Anterior cingulate cortex (tissue), 58 donors: ENCODE measurements around the gene POLR1C.
"Not testable (repeated sequence)": the region's sequence is repeated elsewhere in the genome, so short reads cannot be mapped to it uniquely, and the experiment has no call there.

Experiments
- DNase-seq, 58 donors: peaks; one replicate each; lab custom pipeline; 2025; lab: John Stamatoyannopoulos, UW

POLR1C gene

DNA sequence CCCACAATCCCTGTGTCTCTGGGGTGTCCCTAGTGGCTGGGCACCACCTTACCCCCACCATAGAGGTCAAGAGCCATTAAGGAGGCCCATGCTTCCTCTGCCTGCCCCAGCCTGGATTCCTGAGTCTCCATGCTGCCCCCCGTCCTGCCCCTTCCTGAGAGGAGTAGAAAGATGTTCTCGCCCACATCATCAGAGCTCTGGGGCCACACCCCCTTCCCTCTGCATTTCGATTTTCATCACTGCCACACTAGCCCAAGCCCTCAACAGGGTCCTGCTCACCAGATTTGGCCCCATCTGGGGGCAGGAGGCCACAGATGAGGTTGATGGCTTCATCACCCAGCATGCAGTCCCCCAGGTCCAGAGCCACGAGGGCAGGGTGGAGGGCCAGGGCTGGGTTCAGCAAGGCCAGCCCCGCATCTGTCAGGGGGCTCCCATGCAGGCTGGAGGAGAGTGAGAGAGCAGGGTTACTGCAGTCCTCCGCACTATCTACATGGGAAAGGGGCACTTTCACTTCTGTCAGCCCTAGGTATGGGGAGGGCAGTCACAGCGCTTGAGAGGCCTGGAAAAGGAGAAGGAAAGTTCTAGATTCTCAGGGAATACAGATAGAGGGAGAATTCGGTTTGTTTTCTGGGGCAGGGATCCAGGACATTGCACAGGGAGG, 8.3 kb upstream of the POLR1C start:
- peak in 1 of 58 donors; percentile 11 for DNase-seq

DNA sequence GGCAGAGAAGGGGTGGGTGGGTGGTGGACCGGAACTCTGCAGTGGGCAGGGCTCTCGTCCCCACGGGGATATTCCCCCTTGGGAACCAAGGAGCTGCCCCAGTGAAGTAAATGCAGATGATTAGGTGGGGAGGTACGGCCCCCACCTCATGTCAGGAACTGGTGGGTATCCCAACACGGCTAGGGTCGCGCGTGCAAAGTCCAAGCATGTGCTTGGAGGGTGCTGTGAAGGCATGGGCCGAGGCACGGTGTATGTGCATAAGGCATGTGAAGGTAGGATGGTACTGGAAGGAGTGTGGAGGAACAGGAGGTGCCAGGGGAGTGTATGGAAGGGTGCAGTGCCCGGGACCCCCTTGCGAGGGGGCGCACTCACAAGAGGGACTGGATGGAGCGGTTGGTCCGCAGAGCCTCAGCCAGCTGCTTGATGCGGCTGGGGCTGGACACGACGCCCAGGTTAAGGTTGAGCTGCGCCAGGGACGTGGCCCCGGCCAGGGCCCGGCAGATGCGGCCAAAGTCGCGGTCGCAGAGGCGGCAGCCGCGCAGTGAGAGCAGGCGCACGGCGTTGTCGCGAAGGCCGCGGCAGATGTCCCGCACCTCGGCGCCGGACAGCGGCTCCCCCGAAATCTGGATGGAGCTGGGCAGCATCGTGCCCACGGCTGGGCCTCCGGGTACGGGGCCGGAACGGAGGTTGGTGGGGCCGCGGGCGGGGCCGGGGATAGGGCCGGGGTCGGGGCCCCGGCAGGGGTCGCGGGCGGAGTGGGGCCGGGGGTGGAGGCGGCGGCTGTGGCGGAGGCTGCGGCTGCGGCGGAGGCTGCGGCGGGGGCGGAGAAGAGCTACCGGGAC, 7.5 kb upstream of the POLR1C start:
- DNase-seq = no peak

DNA sequence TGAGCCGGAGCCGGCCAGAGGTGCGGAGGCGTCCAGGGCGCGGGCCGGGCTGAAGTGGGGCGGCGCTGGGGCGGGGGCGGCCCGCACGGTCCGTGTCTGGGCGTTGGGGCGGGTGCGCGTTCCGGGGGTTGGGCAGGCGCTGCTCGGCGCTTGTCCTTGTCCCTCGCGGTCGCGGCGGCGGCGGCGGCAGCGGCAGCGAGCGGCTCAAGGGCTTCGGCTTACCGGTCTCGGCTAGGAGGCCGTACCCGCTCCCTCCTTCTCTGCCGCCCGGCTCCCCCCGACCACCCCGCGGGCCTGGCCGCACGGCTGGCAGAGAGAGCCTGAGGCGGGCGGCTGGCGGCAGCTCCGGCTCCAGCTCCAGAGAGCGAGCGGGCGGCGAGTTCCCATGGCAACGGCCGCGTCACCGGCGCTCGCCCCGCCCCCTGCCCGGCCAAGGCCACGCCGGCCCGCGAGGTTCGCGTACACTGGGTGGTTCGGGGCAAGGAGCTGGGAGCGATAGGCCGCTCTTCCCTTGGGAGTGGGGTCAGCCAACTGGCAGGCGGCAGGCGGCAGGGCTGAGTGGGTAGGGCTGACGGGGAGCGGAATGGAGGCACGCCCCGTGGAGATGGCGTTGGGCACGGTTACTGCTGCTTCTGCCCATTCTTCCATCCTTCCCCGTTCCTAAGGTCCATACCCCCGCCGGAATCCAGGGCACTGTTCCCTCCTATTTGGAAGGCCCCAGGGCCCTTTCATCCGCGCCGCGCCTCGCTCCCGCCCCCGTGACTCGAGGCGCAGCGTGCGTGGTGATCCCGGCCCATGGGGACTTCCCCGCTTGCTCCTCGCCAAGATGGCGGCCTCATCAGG, 6.7 kb upstream of the POLR1C start, which contains the start of gene LRRC73:
TSS of gene LRRC73 (minus strand) at position 363 of the 843 bp plus-strand sequence. CDS start 561 bp downstream, outside the sequence.
- DNase-seq = peak in 56 of 58 donors; percentile 18 to 92 (median 75)

DNA sequence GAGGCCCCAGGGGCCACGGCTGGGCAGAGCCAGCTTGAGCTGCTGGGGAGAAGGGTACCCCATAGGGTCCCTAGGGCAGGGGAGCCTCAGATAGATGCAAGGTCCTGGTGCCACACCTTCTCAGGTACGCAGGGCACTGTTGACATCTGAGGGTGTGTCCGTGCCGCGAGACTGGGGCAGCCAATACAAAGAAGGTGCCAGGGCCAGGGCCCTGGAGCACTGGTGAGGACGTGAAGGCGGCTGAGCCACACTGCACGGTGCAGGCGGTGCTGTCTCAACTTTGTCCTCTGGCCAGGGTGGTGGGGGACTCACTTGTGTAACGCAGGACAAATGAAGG, 6.1 kb upstream of the POLR1C start:
- no peak for DNase-seq

DNA sequence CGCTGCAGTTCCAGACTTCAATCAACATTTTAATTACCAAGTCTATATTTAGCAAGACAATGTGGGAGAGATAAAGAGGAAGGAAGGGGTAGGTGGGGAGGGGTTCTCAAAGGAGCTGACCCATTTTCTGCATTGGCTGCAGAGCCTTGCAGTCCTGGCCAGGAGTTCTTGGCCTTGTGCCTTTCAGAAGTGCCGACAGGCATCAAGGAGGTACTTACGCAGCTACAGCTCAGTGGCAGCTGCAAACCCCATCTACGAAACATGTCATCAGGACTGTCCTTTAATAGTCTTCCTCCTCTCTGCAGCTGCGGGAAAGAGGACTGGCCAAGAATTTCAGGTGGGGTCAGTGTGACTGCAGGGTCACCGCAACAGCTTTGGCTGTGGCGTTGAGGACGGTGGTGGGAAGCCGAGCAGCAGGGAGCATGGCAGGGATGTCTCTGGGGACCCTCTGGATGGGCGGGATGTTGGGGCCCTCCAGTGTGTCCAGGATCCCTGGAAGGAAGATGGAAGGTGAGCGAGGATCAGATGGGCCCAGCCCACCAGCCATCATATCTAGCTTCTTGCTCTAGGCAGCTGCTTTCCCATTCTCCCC, 5.0 kb upstream of the POLR1C start:
- peak in 1 of 58 donors; percentile 12 for DNase-seq

DNA sequence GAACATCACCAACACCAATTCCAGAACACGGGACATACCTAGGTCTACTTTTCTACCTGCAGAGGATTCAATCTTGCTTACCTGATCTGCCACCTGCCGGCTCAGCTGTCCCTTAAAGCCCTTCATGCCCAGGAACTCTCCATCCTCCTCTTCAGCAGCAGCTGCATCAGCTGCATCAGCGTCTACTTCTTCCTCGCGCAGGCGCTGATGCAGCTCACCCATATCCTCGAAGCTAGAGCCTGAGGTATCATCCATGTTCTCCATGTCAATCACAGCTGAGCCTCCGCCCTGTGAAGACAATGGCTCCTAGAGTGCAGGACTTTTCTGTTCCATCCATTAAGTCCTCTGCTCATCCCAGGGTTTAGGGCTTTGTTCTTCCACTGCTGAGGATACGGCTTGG, 1.1 kb upstream of the POLR1C start:
- DNase-seq = no peak

DNA sequence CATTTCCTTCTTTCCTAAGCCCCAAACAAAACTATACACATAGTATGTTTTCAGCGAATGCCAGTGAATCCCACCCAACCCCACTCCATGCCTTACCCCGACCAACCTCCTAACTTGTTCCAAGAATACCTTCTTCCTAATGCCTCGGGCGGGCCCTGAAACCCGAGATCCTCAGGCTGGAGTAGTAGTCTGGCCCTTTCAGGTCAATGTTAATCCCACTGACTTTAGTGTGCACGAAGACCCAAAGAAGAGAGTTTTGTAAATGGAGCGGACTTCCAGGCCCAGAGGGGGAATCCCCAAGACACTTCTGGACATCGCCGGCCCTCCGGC, 557 bp upstream of the POLR1C start:
- no peak for DNase-seq

DNA sequence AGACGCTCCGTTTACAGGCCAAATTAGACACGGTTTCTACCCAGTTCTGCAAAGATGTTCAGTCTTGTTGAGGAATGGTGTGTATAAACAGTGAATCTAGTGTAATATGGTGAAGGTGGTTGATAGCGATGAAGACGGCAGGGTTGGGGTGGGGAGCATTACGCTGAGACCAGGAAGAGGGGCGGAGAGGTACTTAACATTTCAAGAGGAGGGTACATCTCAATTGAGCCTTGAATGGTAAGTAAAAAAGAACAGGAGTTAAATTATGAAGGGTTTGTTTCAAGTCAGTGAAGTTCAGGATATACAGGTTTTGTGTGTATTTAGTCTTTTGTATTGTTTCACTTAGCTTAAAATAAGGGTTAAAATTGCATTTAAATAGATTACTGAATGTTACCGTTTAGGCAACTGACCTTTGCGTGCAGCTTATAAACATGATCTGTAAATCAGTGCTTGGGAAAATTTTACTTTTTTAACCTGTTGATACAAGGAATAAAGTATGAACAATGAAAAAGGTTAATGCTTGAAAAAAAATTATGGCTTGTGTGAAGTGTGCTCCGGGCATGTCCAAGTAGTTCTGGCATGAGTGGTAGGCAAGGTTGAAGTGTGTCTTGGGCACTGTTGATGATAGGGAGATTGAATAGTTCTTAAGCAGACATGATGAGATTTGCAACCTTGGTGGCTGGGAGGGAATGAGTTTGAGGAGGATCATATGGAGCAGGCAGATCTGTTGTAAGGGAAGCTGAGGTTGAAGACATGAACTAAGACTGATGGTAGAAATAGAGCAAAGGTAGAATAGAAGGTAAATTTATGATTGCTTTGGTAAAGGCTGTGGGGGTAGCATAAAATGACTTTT, 842 bp downstream of the POLR1C start:
- no peak for DNase-seq

DNA sequence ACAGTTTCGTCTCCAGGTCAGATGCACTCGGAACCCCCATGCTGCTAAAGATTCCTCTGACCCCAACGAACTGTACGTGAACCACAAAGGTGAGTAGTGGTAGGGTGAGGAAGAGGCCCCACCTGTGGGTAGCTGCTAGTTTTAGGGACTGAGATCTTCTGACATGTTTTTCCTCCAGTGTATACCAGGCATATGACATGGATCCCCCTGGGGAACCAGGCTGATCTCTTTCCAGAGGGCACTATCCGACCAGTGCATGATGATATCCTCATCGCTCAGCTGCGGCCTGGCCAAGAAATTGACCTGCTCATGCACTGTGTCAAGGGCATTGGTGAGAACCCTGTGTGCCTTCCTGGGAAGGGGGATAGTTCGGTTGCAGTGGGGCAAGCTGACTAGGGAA, 3.2 kb downstream of the POLR1C start:
- DNase-seq = no peak

DNA sequence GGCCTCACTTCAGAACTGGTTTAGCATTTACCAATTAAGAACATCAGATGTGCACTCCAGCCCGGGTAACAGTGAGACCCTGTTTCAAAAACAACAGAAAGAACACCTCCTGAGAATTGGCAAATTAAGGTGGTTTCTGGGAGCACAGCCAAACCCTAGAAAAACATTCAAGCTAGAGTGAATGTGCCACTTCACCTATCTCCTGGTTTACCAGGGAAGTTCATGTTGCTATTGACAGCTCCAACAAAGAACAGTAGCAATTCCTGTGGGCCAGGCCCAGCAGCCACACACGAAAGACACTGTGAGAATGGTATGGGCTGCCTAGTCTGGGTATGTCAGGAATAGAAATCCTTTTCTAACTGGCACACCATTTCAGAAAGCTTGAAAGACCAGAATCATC, 4.9 kb downstream of the POLR1C start:
- DNase-seq = no peak

DNA sequence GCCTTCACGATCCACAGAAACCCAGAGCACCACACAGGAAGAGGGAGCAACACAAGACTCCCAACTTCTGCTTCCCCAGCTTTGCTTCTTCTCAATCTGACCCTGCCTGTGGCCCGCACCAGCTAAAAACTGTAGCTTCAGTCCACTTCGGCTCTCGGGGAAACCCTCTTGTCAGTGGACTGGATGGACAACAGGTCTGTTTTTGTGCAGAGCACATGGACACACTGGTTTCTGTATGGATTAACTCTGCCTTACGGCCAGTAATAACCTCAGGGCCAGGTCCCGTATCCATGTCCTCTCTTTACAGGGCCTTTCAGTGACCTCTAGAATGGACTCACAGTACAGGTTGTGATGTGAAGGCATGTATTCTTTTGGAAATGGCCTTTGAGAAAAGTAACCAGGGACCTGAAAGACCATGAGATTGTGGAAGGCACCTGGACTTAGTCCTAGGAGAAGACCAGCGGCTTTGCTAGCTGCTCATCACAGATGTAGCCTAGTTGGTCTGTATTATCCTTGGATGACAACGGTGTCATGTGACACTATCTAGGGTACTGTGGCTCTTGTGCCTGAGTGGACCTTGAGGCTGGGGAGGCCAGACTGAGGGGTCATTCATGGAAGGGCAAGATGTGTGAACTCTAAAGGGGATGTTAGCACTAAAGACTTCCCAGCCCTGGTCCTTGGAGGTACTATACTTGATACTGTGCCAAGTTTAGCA, 5.8 kb downstream of the POLR1C start:
- no peak for DNase-seq

DNA sequence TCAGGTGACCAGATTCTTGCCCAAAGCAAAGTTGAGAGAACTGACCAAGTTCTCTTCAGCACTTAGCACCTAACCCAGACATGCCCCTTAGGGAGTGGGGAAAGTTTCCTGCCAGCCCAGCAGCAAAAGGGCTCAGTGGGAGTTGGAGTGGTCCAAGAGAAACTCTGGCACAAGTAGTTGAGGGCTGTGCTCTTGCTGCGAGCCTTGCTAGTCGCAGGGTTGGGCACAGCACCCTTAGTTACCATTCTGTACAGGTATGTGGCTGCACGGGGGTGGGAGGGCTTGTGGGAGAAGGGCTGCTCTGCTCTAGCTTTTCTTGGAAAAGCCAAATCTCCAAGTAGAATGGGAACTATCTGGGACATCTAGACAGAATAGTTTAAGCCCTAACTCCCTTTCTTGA, 6.4 kb downstream of the POLR1C start:
- no peak for DNase-seq

DNA sequence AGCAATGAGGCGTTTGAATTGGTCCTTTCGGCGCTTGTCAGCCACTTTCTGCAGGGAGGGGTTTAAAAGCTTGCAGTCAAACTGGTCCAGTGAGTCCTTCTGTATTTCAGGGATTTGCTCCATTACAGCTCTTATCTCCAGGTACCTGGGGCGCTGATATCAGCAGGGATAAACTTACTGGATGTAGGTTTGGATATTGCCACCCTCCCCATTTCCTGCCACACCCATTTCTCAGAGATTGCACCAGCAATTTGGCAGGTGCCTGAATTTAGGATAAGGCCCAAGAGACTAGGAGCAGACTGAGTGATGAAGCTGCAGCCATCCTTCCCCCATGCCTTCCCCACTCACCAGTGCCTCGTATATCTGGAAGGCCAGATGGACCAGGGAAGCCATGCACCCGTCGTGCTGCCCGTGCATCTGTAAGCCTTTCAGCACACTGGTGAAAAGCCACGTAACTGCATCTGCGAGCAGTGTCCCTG, 7.6 kb downstream of the POLR1C start:
- DNase-seq = no peak

DNA sequence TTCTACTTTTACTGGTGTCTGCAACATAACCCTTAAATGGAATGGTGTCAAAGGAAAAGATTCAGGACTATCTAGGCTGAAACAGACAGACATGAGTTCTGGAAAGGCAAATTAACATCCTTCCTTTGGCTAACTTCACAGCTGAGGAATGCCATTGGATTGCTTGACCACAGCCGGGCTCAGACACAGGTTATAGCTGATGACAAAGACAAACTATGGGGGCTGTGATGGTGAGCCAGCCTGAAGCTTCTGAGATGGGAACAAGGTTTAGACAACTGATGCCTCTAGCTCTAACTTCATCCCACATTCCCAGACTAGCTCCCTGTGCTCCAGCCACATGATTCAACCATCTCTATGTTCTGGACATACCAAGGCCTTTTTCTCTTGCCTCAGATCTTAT, 15.3 kb downstream of the POLR1C start:
- DNase-seq = no peak

DNA sequence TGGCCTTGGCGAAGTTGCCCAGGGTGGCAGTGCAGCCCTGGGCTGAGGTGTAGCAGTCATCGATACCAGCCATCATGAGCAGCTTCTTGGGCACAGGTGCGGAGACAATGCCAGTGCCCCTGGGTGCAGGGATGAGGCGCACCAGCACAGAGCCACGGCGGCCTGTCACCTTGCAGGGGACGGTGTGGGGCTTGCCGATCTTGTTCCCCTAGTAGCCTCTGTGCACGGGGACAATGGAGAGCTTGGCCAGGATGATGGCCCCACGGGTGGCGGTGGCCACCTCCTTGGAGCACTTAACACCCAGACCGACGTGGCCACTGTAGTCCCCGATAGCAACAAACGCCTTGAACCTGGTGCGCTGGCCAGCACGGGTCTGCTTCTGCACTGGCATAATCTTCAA, 22.1 kb downstream of the POLR1C start:
- not testable (repeated sequence) for DNase-seq

DNA sequence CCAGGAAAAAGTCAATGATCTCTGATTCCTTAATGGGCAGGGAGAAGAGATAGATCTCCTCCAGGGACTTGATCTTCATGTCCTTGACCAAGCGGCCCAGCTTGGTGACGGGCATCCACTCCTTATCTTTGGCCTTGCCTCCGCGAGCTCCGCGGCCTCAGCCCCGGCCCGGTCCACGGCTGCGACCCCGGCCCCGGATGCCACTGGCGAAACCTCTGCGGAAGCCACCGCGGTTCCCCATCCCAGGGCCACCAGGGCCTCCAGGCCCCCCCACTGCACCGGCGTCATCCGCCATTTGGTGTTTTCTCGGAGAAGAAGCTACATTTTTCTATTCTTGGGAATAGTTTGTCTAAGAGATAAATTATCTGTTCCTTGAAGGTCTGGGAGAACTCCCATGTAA, 22.5 kb downstream of the POLR1C start:
- not testable (repeated sequence) for DNase-seq

DNA sequence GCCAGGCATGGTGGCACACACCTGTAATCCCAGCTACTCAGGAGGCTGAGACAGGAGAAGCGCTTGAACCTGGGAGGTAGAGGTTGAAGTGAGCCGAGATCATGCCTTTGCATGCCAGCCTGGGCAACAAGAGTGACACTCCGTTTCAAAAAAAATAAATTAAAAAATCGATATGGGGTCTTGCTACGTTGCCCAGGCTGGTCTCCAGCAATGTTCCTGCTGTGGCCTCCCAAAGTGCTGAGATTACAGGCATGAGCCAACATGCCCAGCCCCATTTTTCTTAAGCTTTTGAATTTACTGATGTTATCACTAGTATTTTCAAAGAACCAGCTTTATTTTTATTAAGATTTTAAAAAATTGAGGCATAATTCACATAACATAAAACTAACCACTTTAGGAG, 23.6 kb downstream of the POLR1C start:
- no peak for DNase-seq

DNA sequence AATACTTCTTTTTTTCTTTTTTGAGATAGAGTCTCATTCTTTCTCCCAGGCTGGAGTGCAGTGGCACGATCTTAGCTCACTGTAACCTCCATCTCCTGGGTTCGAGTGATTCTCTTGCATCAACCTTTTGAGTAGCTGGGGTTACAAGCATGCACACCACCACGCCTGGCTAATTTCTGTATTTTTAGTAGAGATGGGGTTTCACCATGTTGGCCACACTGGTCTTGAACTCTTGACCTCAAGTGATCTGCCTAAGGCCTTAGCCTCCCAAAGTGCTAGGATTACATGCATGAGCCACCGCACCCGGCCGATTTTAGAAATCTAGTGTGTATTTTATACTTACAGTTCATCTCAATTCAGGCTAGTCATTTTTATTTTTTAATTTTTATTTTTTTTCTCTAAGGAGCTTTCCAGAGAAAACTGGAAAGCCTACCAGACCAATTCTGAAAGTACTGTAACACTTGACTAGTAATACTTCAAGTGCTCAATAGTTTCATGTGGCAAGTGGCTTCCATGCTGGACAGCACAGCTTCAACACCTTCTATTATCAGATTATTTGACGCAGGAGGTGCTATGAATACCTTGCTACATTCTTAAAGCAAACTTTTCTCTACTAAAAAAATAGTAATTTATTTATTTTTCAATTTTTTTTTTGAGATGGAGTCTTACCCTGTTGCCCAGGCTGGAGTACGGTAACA, 25.0 kb downstream of the POLR1C start:
- no peak for DNase-seq

DNA sequence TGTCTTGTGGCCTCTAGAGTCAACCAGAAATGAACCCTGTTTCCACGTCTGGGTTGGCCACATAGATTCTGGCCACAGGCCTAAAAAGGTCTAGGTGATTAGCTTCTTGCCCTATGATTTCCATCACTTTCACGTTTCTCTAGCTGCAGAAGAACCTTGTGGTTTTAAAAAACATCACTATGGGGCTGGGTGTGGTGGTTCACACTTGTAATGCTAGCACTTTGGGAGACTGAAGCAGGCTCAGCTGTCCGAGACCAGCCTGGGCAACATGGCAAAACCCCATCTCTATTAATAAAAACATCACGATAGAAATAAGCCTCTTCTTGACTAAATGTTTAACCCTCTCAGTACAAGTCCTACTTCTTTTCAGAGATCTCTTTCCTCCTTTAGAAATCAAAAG, 27.6 kb downstream of the POLR1C start:
- DNase-seq = no peak
